HepG2 (cell line): ENCODE data around the gene CORO1C. TPM values are rescaled to one million over a fixed set of nuclear protein-coding genes. Genes with fewer than 3 reads are reported as not detected.
A peak's percentile ranks its signal among the peaks of the same experiment; 100 is the strongest.

Experiments
- ATAC-seq: fragments of 200-7000 bp; cut with Tn5 transposase; 3 replicates; pipeline ENCODE4 v1.9.1; 2020; ENCODE audit warnings: mild to moderate bottlenecking, moderate library complexity
- BruUV-seq: library from RNA; stranded (reverse); fragments of 400-500 nt; replicated peaks from 2 replicates; lab custom pipeline; 2021; lab: Mats Ljungman, UMichigan
- CTCF ChIA-PET: fragments of 300-600 bp; formaldehyde crosslinking; extraction: SDS; loops from one replicate; lab custom pipeline; 2021; ENCODE audit warnings: low total read pairs, inconsistent platforms, low intra/inter-chr PET ratio; lab: Yijun Ruan, JAX
- POLR2A ChIA-PET: fragments of 350-600 bp; sonication (Branson Sonifier 250); formaldehyde crosslinking; loops from one replicate; lab custom pipeline; 2020; ENCODE audit warnings: antibody characterized with exemption, inconsistent platforms; lab: Yijun Ruan, JAX
- DNase-seq: peaks from one replicate; pipeline ENCODE4 v3.0.0-alpha.2; 2015; ENCODE audit warnings: low spot score
- FAIRE-seq: peaks from 3 replicates; lab custom pipeline; 2011; peaks lifted over from hg19 to GRCh38; lab: Jason Lieb, UNC
- H2AFZ ChIP-seq: one replicate; pipeline ENCODE4 v1.6.1; 2011; ENCODE audit warnings: low read length, inconsistent platforms
- H3K27ac ChIP-seq: fragments of 300-600 bp; 3 replicates; pipeline ENCODE4 v1.8.0; 2011; ENCODE audit warnings: mixed run types, mild to moderate bottlenecking, mixed read lengths, low read length, inconsistent platforms; ENCODE audit not compliant: insufficient read depth; ENCODE audit errors: extremely low read length
- H3K27me3 ChIP-seq, 2 experiments: fragments of 200-600 bp in 1 of 2; 2 replicates in 1 of 2; 3 replicates in 1 of 2; pipeline versions ENCODE4 v1.6.0 to v1.8.0; 2011; ENCODE audit warnings: low read length in 2 of 2, mild to moderate bottlenecking in 2 of 2, moderate library complexity in 2 of 2, inconsistent platforms in 1 of 2; ENCODE audit not compliant: insufficient read depth in 2 of 2, control insufficient read depth in 1 of 2
- H3K36me3 ChIP-seq, 2 experiments: fragments of 200-600 bp in 1 of 2; replicated peaks in 1 of 2; 2 replicates in 1 of 2; 3 replicates in 1 of 2; pipeline versions ENCODE4 v1.5.1 to v1.8.0; 2011; ENCODE audit warnings: low read length in 2 of 2, inconsistent platforms in 1 of 2; ENCODE audit not compliant: insufficient read depth in 2 of 2, control insufficient read depth in 1 of 2
- H3K4me1 ChIP-seq: 2 replicates; pipeline ENCODE4 v1.5.1; 2012; ENCODE audit warnings: low read length, inconsistent platforms; ENCODE audit not compliant: insufficient read depth
- H3K4me2 ChIP-seq: 2 replicates; pipeline ENCODE4 v1.6.0; 2011; ENCODE audit warnings: low read depth, low read length, inconsistent platforms
- H3K4me3 ChIP-seq, 3 experiments: fragments of 200-600 bp in 1 of 3; sonication (generic), shearing (Covaris generic) in 1 of 3; replicated peaks in 1 of 3; 2 replicates each; pipeline ENCODE4 v1.5.1; 2011 to 2016; ENCODE audit warnings: low read length in 3 of 3, inconsistent platforms in 2 of 3, low read depth in 2 of 3, mild to moderate bottlenecking in 2 of 3, control low read depth in 1 of 3, mixed read lengths in 1 of 3; ENCODE audit not compliant: insufficient read depth in 1 of 3
- H3K79me2 ChIP-seq: one replicate; pipeline ENCODE4 v1.6.1; 2011; ENCODE audit warnings: low read length, inconsistent platforms; ENCODE audit not compliant: insufficient read depth
- H3K9ac ChIP-seq: 2 replicates; pipeline ENCODE4 v1.6.0; 2011; ENCODE audit warnings: mild to moderate bottlenecking, low read depth, low read length, inconsistent platforms; ENCODE audit not compliant: insufficient read depth
- H3K9me3 ChIP-seq: 2 replicates; pipeline ENCODE4 v1.5.1; 2012; ENCODE audit warnings: mild to moderate bottlenecking, low read length
- H4K20me1 ChIP-seq: 2 replicates; pipeline ENCODE4 v1.6.0; 2011; ENCODE audit warnings: inconsistent platforms, mild to moderate bottlenecking, low read length, moderate library complexity; ENCODE audit not compliant: insufficient read depth
- BHLHE40 ChIP-seq: IDR thresholded peaks from 2 replicates; pipeline ENCODE4 v1.6.1; 2011; ENCODE audit warnings: low read length, improper control_type of control experiment
- ZNF12 ChIP-seq: sonication (generic); formaldehyde crosslinking; IDR thresholded peaks from 2 replicates; pipeline ENCODE4 v1.5.0; 2020; ENCODE audit warnings: missing genetic modification reagents
- ZNF3 ChIP-seq: IDR thresholded peaks from 2 replicates; pipeline ENCODE4 v1.7.0; 2017; ENCODE audit warnings: inconsistent platforms
- ZNF629 ChIP-seq: sonication (generic); formaldehyde crosslinking; conservative IDR thresholded peaks from 2 replicates; pipeline ENCODE4 v1.5.0; 2020; ENCODE audit warnings: missing genetic modification reagents
- ZXDC ChIP-seq: sonication (generic); formaldehyde crosslinking; IDR thresholded peaks from 2 replicates; pipeline ENCODE4 v1.5.0; 2020; ENCODE audit warnings: mild to moderate bottlenecking, missing genetic modification reagents
- whole genome bisulfite sequencing: methylation state at CpG from one replicate; pipeline ENCODE4 v1.1.6; 2017; ENCODE audit warnings: low lambda C conversion rate; 5-methylcytosine and 5-hydroxymethylcytosine counted together
- in situ Hi-C: cut with HindIII; loops from 2 replicates; pipeline ENCODE4 v1.10.0; 2017; ENCODE audit warnings: low pct_unique_long_range_greater_than_20kb; ENCODE audit not compliant: extremely low pct_ligation_motif_present
- intact Hi-C: fragments of 100-400 bp; cut with micrococcal nuclease; formaldehyde crosslinking; loops from one replicate; pipeline ENCODE4 v1.10.0; 2022; ENCODE audit not compliant: unreplicated experiment
- polyA plus RNA-seq, 8 experiments: library from polyadenylated mRNA; depleted of rRNA in 3 of 8; stranded (reverse) in 7 of 8; unstranded in 1 of 8; fragments of >200 nt; fragmentation: Illumina TruSeq in 4 of 8; extraction: Trizol in 4 of 8; gene quantifications; 2 replicates each; pipeline versions ENCODE4 v1.2.1 to v1.2.3, GENCODE V29; 2011 to 2016; ENCODE audit warnings: low read depth in 4 of 8, missing spikeins in 1 of 8, mixed read lengths in 1 of 8; ENCODE audit not compliant: insufficient read depth in 1 of 8
- total RNA-seq, 5 experiments: library from RNA; depleted of rRNA; stranded (reverse); fragments of >200 nt; fragmentation: Illumina TruSeq; extraction: Trizol; gene quantifications; 2 replicates each; pipeline ENCODE4 v1.2.3, GENCODE V29; 2016; ENCODE audit warnings: low read depth in 1 of 5

Gene CORO1C
- total and polyA plus RNA-seq, 2 of the 13 experiments (the other 11 are each of a cell fraction or from before 2014, with no cell fraction given) = 73.7 to 131 TPM

GRCh38 chr12:108599948-108600701 lies 131.2 kb downstream of the CORO1C start:
- Histone ChIP-seq H3K79me2 (no peaks in the 10 kb centered on the region), H3K9ac (no peak overlapping the region), H3K4me3 (no peak overlapping the region), H2AFZ (no peak overlapping the region), H4K20me1 (no peaks in the 10 kb centered on the region), H3K4me2 (no peak overlapping the region), H3K4me1 (peaks cover 2% of the 10 kb centered on the region; the same call in 1 of the 2 replicates), H3K9me3 (no peaks in the 10 kb centered on the region), H3K36me3 (no peaks in the 10 kb centered on the region), H3K27ac (no peak overlapping the region), H3K27me3 (peaks cover 8 to 19% of the 10 kb centered on the region in 2 experiments; a peak in 2 of 5 replicates)
- FAIRE-seq = no peak
- 35% methylated on average over 8 of the region's 10 CpGs for WGBS
- in situ Hi-C loops = no loop called here
- DNase-seq = no peak
- ChIA-PET CTCF (no interaction called here), POLR2A (interaction anchor here (1.0 kb wide), 1 partner anchor 38 kb away, joined by 3 read pairs; the partner anchor contains the start of gene ISCU)
- BruUV-seq = no TSS peak
- TF ChIP-seq ZNF629 (CRISPR knock-in tag) = peak; percentile 88
- 0 out of 2 replicates have a peak, but pooled peaks have one; percentile 29 for TF ChIP-seq BHLHE40
- no peak for TF ChIP-seq ZXDC (CRISPR knock-in tag)
- peak; percentile 97 for TF ChIP-seq ZNF12 (CRISPR knock-in tag)
- peak; percentile 96 for TF ChIP-seq ZNF3 (CRISPR knock-in tag)
- intact Hi-C loops = no loop called here
- no peak for ATAC-seq
